ENCODE results near the gene E2F6. TPM values are rescaled to one million over a fixed set of nuclear protein-coding genes. Genes with fewer than 3 reads are reported as not detected.

Gene E2F6, protein sequence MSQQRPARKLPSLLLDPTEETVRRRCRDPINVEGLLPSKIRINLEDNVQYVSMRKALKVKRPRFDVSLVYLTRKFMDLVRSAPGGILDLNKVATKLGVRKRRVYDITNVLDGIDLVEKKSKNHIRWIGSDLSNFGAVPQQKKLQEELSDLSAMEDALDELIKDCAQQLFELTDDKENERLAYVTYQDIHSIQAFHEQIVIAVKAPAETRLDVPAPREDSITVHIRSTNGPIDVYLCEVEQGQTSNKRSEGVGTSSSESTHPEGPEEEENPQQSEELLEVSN
- polyA plus RNA-seq (2013, experiment 1 of 2): 22.5 TPM
- polyA plus RNA-seq (2013, experiment 2 of 2): 21.7 TPM

DNA sequence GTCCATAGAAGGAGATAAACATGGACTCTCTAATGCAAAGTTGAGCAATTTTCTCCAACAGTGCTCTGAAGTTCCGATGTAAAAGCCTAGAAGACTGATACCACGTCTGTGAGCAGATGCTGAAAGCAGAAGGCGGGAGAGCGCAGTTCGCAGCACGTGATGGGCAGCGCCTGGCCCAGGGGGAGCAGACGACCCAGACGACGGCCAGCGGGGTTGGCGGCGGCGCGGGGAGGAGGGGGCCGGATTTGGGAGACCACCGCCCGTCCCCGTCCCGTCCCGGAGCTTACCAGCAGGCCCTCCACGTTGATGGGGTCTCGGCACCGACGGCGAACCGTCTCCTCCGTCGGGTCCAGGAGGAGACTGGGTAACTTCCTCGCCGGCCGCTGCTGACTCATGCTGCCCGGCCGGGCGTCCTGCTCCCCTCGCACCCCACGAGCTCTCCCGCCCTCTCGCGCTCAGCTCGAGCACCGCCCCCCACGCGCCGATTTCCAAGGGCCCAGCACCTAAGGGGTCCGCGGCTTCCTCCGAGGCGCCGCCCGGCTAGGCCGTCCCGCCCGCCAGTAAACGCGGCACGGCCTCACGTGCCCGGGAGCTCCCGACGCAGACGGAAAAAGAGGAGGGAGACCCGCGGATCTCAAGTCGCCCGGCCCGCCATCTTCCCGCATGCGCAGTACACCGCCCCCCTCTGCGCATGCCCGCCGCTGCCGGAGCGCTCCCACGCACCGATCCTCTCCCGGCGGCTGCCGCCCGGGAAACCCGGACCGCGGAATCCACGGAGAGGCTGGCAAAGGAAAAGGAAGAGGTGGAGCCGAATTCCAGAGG lies at the start of gene E2F6:
TSS of gene E2F6 (minus strand) at position 677 of the 822 bp plus-strand sequence. CDS start at position 395, 282 bp downstream.
- H3K9ac ChIP-seq (ENCODE audit: low read depth, low read length): peak within 1 kb of the TSS; percentile 55

DNA sequence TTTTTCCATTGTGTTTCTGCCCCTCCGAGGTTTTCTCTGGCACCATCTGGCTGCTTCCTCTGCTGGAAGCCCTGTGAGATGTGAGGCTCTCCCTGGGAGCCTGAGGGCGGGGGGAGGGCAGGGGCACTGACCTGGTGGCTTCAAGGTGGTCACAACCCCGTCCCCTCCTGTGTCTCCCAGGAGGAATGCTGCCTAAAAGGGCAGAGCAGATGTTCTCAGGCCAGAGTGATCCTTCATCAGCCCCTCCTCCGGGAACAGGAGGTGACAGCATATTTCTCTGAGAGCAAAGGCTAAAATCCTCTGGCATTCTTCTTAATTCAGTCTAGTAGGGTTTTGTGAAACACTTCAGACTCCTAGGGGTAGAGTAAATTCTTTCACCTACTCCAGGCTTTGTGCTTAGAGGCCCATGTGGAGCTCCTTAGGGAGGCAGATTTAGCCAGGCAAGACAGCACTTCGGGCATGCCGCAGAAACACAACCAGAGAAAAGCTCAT lies 49.6 kb upstream of the E2F6 start:
- Histone ChIP-seq H3K27ac (ENCODE audit: low read depth, low read length) (peak overlapping the region; percentile 17; the same call in 1 of the 2 replicates), H3K27me3 (ENCODE audit: insufficient read depth, low read length) (no peaks in the 10 kb centered on the region), H3K9ac (ENCODE audit: low read depth, low read length) (no peak overlapping the region)

More for the DNA sequence above, at the start of gene E2F6:
- H3K4me3 ChIP-seq (ENCODE audit: low read length): peak within 1 kb of the TSS; percentile 61
- H3K36me3 ChIP-seq (ENCODE audit: insufficient read depth, low read length): peaks cover 19% of the 10 kb centered on the region
- H3K27ac ChIP-seq (ENCODE audit: low read depth, low read length): peak within 1 kb of the TSS; percentile 70; the same call in 1 of the 2 replicates
- H3K27me3 ChIP-seq (ENCODE audit: insufficient read depth, low read length): peaks cover 11% of the 10 kb centered on the region
- H3K9me3 ChIP-seq (ENCODE audit: insufficient read depth, low read depth, low read length): no peaks in the 10 kb centered on the region
- H3K4me1 ChIP-seq (ENCODE audit: insufficient read depth, low read length): no peaks in the 10 kb centered on the region; the same call in 1 of the 2 replicates
- WGBS: 1% methylated on average over 86 of the region's 86 CpGs

DNA sequence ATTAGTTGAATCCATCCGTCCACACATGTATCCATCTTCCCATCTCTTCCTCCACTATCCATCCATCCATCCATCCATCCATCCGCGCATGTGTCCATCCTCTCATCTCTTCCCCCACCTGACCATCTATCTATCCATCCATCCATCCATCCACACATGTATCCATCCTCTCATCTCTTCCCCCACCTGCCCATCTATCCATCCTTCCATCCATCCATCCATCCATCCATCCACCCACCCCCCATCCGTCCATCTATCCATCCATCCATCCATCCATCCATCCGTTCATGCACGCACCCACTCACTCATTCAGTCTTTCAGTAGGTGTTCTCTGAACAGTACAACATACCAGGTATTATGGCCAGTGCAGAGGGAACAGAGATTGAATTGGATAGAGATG lies 48.9 kb upstream of the E2F6 start:
- Histone ChIP-seq H3K9me3 (ENCODE audit: insufficient read depth, low read depth, low read length) (no peaks in the 10 kb centered on the region), H3K9ac (ENCODE audit: low read depth, low read length) (no peak overlapping the region), H3K4me1 (ENCODE audit: insufficient read depth, low read length) (peaks cover 21% of the 10 kb centered on the region), H3K27ac (ENCODE audit: low read depth, low read length) (no peak overlapping the region), H3K36me3 (ENCODE audit: insufficient read depth, low read length) (no peaks in the 10 kb centered on the region), H3K4me3 (ENCODE audit: low read length) (no peak overlapping the region), H3K27me3 (ENCODE audit: insufficient read depth, low read length) (no peaks in the 10 kb centered on the region)
- 97% methylated on average over 6 of the region's 6 CpGs for WGBS

More for the DNA sequence above, 49.6 kb upstream of the E2F6 start:
- Histone ChIP-seq H3K9me3 (ENCODE audit: insufficient read depth, low read depth, low read length) (no peaks in the 10 kb centered on the region), H3K4me3 (ENCODE audit: low read length) (no peak overlapping the region), H3K36me3 (ENCODE audit: insufficient read depth, low read length) (no peaks in the 10 kb centered on the region), H3K4me1 (ENCODE audit: insufficient read depth, low read length) (peaks cover 21% of the 10 kb centered on the region)
- WGBS: 71% methylated on average over 6 of the region's 6 CpGs

DNA sequence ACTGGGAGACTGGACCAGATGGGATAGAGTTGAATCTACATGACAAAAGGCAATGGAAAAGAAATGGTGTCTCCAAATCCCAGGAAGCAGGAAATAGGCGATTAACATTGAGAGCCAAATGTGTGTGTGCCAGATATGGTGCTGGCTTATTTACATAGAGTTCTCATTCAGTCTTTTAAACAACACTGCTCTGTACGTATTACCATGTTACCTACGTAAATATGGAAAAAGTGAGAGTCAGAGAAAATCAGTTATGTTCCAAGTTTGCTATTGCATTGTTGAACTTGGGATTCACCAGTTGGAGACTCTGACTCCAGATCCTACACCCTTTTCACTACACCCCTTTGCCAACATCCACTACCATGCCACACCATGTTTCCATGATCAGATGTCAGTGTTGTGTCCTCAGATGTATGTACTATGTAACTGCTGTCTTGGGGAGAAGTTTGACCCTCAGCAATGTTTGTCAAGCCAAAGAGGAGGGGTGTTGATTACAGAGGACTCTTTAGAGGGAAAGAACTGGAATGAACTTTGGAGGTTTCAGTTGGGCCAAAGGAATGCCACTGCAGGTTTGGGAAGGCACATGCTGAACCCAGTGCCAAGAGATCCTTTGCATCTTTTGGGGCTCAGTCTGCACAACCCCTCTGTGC lies 48.2 kb upstream of the E2F6 start:
- Histone ChIP-seq H3K4me1 (ENCODE audit: insufficient read depth, low read length) (peaks cover 21% of the 10 kb centered on the region), H3K27me3 (ENCODE audit: insufficient read depth, low read length) (no peaks in the 10 kb centered on the region)

DNA sequence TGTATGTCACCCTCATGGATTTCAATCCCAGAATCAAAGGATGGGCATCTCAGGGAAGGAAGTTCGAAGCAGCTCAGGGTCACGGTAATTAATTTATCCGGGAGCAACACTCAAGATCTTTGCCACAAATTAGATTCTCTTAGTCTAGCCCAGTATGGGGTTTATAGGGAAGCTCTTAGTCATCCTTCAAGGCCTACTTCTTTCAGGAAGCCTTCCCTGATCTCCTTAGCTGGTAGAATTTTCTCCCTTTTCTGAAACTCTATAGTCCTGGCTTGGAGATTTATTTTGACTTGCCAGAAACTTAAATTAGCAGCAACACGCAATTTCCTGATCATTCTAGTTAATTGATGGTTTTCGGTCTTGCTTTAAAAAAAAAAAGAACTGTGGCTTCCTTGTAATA lies 47.4 kb upstream of the E2F6 start:
- Histone ChIP-seq H3K9ac (ENCODE audit: low read depth, low read length) (no peak overlapping the region), H3K36me3 (ENCODE audit: insufficient read depth, low read length) (no peaks in the 10 kb centered on the region), H3K9me3 (ENCODE audit: insufficient read depth, low read depth, low read length) (no peaks in the 10 kb centered on the region), H3K4me3 (ENCODE audit: low read length) (no peak overlapping the region), H3K4me1 (ENCODE audit: insufficient read depth, low read length) (peaks cover 21% of the 10 kb centered on the region), H3K27ac (ENCODE audit: low read depth, low read length) (no peak overlapping the region), H3K27me3 (ENCODE audit: insufficient read depth, low read length) (no peaks in the 10 kb centered on the region)
- 98% methylated on average over 5 of the region's 5 CpGs for WGBS

More for the DNA sequence above, 48.2 kb upstream of the E2F6 start:
- no peak overlapping the region for H3K4me3 ChIP-seq (ENCODE audit: low read length)
- WGBS: 88% methylated on average over 3 of the region's 3 CpGs
- no peak overlapping the region for H3K9ac ChIP-seq (ENCODE audit: low read depth, low read length)
- no peak overlapping the region for H3K27ac ChIP-seq (ENCODE audit: low read depth, low read length)
- no peaks in the 10 kb centered on the region for H3K36me3 ChIP-seq (ENCODE audit: insufficient read depth, low read length)
- no peaks in the 10 kb centered on the region for H3K9me3 ChIP-seq (ENCODE audit: insufficient read depth, low read depth, low read length)

DNA sequence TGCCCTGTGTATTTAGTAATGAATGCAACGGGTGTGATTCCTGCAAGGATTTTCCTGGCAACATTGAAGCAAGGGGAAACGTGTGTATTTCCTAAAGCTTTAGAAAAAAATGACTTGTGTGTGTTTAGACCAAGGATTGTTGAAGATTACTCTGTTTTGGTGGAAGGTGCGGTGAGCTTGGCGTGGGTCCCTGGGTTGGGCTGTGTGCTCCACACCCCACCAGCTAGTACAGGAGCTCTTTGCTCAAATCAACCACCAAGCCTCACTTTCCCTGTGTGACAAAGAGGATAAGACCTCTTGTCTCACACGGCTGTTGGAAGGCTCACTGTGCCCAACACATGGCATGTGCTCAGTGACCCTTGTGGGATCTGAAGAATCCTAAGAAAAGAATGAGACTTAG lies 46.5 kb upstream of the E2F6 start:
- no peak overlapping the region for H3K9ac ChIP-seq (ENCODE audit: low read depth, low read length)
- no peak overlapping the region for H3K4me3 ChIP-seq (ENCODE audit: low read length)
- H3K4me1 ChIP-seq (ENCODE audit: insufficient read depth, low read length): peaks cover 21% of the 10 kb centered on the region
- WGBS: 85% methylated on average over 5 of the region's 5 CpGs
- no peaks in the 10 kb centered on the region for H3K9me3 ChIP-seq (ENCODE audit: insufficient read depth, low read depth, low read length)
- H3K27me3 ChIP-seq (ENCODE audit: insufficient read depth, low read length): no peaks in the 10 kb centered on the region
- H3K27ac ChIP-seq (ENCODE audit: low read depth, low read length): no peak overlapping the region
- H3K36me3 ChIP-seq (ENCODE audit: insufficient read depth, low read length): no peaks in the 10 kb centered on the region

DNA sequence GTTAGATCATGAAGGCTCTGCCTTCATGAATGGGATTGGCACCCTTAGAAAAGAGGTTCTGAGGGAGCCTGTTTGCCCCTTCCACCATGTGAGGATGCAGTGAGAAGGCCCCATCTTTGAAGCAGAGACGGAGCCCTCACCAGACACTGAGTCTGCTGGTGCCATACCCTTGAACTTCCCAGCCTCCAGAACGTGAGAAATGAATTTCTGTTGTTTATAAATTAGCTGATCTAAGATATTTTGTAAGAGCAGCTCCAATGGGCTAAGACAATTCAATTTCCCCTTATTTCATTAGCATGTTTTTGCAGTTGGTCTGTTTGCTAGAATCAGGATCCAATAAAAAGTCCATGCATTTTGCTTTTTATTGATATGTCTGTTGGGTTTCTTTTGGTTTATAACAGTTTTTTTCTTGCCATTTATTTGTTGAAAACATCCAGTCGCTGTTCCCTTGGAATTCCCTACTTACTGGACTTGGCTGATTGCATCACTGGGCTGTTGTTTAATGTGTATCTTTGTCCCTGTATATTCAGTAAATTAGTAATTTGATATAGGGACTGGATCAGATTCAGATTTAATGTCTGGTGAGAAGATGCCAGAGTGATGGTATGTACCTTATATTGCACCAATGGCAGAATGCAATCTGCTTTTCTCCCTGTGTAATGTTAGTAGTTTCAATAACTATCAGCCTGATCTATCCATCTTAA lies 43.8 kb upstream of the E2F6 start:
- no peaks in the 10 kb centered on the region for H3K27me3 ChIP-seq (ENCODE audit: insufficient read depth, low read length)
- no peaks in the 10 kb centered on the region for H3K36me3 ChIP-seq (ENCODE audit: insufficient read depth, low read length)
- no peak overlapping the region for H3K27ac ChIP-seq (ENCODE audit: low read depth, low read length)
- H3K9me3 ChIP-seq (ENCODE audit: insufficient read depth, low read depth, low read length): no peaks in the 10 kb centered on the region
- 88% methylated on average over 3 of the region's 3 CpGs for WGBS
- no peak overlapping the region for H3K4me3 ChIP-seq (ENCODE audit: low read length)
- H3K4me1 ChIP-seq (ENCODE audit: insufficient read depth, low read length): peaks cover 13% of the 10 kb centered on the region
- H3K9ac ChIP-seq (ENCODE audit: low read depth, low read length): no peak overlapping the region

DNA sequence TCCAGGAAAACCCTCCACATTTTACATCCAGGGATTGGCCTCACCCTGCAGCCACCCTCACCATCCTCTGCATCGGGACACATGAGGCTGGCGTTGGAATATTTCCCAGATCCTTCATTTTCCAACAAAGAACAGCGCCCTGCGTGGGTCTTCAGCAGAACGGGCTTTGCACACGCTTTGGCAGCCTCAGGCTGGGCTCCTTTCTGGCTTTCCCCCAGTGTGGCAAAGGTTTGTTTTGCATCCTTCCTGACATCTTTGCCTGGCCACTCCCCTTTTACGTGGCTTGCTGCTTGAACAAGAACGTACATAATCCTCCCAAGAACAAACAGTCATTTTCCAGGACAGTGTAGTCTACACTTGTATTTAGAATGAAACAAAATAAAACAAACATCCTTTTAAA lies 42.3 kb upstream of the E2F6 start:
- H3K36me3 ChIP-seq (ENCODE audit: insufficient read depth, low read length): peaks cover 2% of the 10 kb centered on the region; the same call in 1 of the 2 replicates
- WGBS: 95% methylated on average over 8 of the region's 8 CpGs
- H3K9ac ChIP-seq (ENCODE audit: low read depth, low read length): no peak overlapping the region
- no peak overlapping the region for H3K27ac ChIP-seq (ENCODE audit: low read depth, low read length)
- peaks cover 1% of the 10 kb centered on the region; the same call in 1 of the 2 replicates for H3K4me1 ChIP-seq (ENCODE audit: insufficient read depth, low read length)
- no peaks in the 10 kb centered on the region for H3K27me3 ChIP-seq (ENCODE audit: insufficient read depth, low read length)
- no peak overlapping the region for H3K4me3 ChIP-seq (ENCODE audit: low read length)
- H3K9me3 ChIP-seq (ENCODE audit: insufficient read depth, low read depth, low read length): no peaks in the 10 kb centered on the region; the same call in 1 of the 2 replicates

DNA sequence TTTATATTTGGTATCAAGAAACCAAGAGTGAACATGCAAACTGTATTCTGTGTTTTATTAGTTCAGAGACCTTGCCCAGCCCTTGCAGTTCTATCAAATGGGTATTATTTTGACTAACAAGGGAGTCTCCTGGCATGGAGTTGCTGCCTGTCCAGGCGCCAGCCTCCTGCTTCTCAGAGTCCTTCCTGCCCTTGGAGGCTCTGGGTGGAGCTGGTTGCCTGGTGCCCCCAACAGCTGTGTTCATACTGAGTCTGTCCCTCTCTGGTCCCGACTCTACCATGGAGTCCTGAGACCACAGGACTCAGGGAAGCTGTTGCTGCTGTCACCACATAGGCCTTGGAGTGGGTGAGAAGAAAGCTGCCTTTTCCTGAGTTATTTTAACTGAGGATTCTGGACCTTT lies 41.6 kb upstream of the E2F6 start:
- H3K9ac ChIP-seq (ENCODE audit: low read depth, low read length): no peak overlapping the region
- no peak overlapping the region for H3K4me3 ChIP-seq (ENCODE audit: low read length)
- no peaks in the 10 kb centered on the region for H3K27me3 ChIP-seq (ENCODE audit: insufficient read depth, low read length)
- H3K4me1 ChIP-seq (ENCODE audit: insufficient read depth, low read length): no peaks in the 10 kb centered on the region; the same call in 1 of the 2 replicates
- 87% methylated on average over 2 of the region's 2 CpGs for WGBS
- peaks cover 2% of the 10 kb centered on the region; the same call in 1 of the 2 replicates for H3K36me3 ChIP-seq (ENCODE audit: insufficient read depth, low read length)
- H3K27ac ChIP-seq (ENCODE audit: low read depth, low read length): no peak overlapping the region
- peaks cover 3% of the 10 kb centered on the region; the same call in 1 of the 2 replicates for H3K9me3 ChIP-seq (ENCODE audit: insufficient read depth, low read depth, low read length)

DNA sequence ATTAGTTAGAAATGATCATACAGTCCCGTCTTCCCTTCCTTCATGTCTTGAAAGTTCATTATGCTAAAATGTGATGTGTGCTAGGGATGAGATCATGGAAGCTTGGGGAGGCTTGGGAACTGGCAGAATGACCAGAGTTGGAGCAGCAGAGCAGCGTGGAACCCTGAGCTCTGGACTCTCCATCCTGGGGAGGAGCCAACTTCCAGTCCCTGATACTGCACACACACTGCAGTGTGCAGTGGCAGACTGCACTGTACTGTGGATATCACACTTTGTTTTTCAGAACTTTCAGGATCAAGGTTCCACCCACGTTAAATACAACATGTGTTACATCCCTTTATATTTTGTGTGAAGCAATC lies 40.6 kb upstream of the E2F6 start:
- H3K9ac ChIP-seq (ENCODE audit: low read depth, low read length): no peak overlapping the region
- H3K27me3 ChIP-seq (ENCODE audit: insufficient read depth, low read length): no peaks in the 10 kb centered on the region
- 41% methylated on average over 2 of the region's 3 CpGs for WGBS
- H3K27ac ChIP-seq (ENCODE audit: low read depth, low read length): no peak overlapping the region
- peaks cover 3% of the 10 kb centered on the region; the same call in 1 of the 2 replicates for H3K9me3 ChIP-seq (ENCODE audit: insufficient read depth, low read depth, low read length)
- peaks cover 2% of the 10 kb centered on the region; the same call in 1 of the 2 replicates for H3K36me3 ChIP-seq (ENCODE audit: insufficient read depth, low read length)
- no peak overlapping the region for H3K4me3 ChIP-seq (ENCODE audit: low read length)
- H3K4me1 ChIP-seq (ENCODE audit: insufficient read depth, low read length): no peaks in the 10 kb centered on the region

Data from HUES64 (cell line).